HL-60 (cell line): Measurements from ENCODE around the gene XXYLT1.

Experiments used
- DNase-seq, 2 experiments: peaks; one replicate each; pipeline ENCODE4 v3.0.0-alpha.2; 2010 to 2020; ENCODE audit warnings: low read depth in 1 of 2, low spot score in 1 of 2
- H3K27ac ChIP-seq: fragments of 250-450 bp; sonication (Bioruptor Pico); replicated peaks from 2 replicates; pipeline ENCODE4 v1.5.1; 2020; ENCODE audit warnings: mild to moderate bottlenecking, moderate library complexity
- H3K27me3 ChIP-seq: fragments of 250-450 bp; sonication (Bioruptor Pico); 2 replicates; pipeline ENCODE4 v1.5.1; 2021; ENCODE audit warnings: mild to moderate bottlenecking, moderate library complexity; ENCODE audit not compliant: insufficient read depth, poor library complexity, severe bottlenecking
- H3K4me3 ChIP-seq: replicated peaks from 2 replicates; pipeline ENCODE4 v1.5.1; 2011; ENCODE audit warnings: mild to moderate bottlenecking, control low read depth, low read length; ENCODE audit not compliant: insufficient read depth
- GABPA ChIP-seq: IDR thresholded peaks from 2 replicates; pipeline ENCODE4 v1.6.1; 2012; ENCODE audit warnings: low read depth
- POLR2AphosphoS5 ChIP-seq: IDR thresholded peaks from 2 replicates; pipeline ENCODE4 v1.6.1; 2012; ENCODE audit warnings: low read depth
- SPI1 ChIP-seq: IDR thresholded peaks from 2 replicates; pipeline ENCODE4 v1.6.1; 2012; ENCODE audit warnings: low read depth, mild to moderate bottlenecking, borderline replicate concordance
- TF ChIP-seq, protein P1 (sequence below): IDR thresholded peaks from one replicate; pipeline ENCODE4 v1.5.1; 2011; ENCODE audit warnings: low read length, control low read depth, inconsistent platforms; ENCODE audit not compliant: insufficient read depth
- TF ChIP-seq, protein P2 (sequence below): IDR thresholded peaks from 2 replicates; pipeline ENCODE4 v1.6.1; 2012; ENCODE audit warnings: low read depth; ENCODE audit not compliant: insufficient replicate concordance

The XXYLT1 gene

DNA sequence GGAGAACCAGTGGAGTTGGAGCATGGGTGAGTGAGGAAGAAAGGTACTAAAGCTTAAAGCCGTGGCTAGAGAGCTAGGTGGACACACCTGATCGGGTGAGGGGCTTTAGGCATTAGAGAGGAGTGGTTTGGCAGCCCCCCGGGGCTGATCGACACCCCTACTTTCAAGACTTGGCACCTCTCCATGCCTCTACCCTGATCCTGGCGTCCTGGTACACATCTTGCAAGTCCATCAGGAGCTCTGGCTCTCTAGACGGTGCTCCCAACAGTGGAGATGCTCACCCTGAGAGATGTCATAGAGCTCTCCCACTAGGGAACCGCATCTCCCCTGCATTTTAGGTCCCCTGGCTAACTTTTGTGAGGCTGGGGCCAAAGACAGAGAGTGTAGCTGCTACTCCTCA, 98.1 kb downstream of the XXYLT1 start:
- Histone ChIP-seq H3K4me3 (no peak overlapping the region), H3K27me3 (no peaks in the 10 kb centered on the region), H3K27ac (no peak overlapping the region)
- no peak for TF ChIP-seq POLR2AphosphoS5
- TF ChIP-seq GABPA = no peak
- TF ChIP-seq, protein P1, sequence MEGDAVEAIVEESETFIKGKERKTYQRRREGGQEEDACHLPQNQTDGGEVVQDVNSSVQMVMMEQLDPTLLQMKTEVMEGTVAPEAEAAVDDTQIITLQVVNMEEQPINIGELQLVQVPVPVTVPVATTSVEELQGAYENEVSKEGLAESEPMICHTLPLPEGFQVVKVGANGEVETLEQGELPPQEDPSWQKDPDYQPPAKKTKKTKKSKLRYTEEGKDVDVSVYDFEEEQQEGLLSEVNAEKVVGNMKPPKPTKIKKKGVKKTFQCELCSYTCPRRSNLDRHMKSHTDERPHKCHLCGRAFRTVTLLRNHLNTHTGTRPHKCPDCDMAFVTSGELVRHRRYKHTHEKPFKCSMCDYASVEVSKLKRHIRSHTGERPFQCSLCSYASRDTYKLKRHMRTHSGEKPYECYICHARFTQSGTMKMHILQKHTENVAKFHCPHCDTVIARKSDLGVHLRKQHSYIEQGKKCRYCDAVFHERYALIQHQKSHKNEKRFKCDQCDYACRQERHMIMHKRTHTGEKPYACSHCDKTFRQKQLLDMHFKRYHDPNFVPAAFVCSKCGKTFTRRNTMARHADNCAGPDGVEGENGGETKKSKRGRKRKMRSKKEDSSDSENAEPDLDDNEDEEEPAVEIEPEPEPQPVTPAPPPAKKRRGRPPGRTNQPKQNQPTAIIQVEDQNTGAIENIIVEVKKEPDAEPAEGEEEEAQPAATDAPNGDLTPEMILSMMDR = no peak
- TF ChIP-seq, protein P2, sequence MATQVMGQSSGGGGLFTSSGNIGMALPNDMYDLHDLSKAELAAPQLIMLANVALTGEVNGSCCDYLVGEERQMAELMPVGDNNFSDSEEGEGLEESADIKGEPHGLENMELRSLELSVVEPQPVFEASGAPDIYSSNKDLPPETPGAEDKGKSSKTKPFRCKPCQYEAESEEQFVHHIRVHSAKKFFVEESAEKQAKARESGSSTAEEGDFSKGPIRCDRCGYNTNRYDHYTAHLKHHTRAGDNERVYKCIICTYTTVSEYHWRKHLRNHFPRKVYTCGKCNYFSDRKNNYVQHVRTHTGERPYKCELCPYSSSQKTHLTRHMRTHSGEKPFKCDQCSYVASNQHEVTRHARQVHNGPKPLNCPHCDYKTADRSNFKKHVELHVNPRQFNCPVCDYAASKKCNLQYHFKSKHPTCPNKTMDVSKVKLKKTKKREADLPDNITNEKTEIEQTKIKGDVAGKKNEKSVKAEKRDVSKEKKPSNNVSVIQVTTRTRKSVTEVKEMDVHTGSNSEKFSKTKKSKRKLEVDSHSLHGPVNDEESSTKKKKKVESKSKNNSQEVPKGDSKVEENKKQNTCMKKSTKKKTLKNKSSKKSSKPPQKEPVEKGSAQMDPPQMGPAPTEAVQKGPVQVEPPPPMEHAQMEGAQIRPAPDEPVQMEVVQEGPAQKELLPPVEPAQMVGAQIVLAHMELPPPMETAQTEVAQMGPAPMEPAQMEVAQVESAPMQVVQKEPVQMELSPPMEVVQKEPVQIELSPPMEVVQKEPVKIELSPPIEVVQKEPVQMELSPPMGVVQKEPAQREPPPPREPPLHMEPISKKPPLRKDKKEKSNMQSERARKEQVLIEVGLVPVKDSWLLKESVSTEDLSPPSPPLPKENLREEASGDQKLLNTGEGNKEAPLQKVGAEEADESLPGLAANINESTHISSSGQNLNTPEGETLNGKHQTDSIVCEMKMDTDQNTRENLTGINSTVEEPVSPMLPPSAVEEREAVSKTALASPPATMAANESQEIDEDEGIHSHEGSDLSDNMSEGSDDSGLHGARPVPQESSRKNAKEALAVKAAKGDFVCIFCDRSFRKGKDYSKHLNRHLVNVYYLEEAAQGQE = no peak
- TF ChIP-seq SPI1 = no peak
- DNase-seq = no peak

DNA sequence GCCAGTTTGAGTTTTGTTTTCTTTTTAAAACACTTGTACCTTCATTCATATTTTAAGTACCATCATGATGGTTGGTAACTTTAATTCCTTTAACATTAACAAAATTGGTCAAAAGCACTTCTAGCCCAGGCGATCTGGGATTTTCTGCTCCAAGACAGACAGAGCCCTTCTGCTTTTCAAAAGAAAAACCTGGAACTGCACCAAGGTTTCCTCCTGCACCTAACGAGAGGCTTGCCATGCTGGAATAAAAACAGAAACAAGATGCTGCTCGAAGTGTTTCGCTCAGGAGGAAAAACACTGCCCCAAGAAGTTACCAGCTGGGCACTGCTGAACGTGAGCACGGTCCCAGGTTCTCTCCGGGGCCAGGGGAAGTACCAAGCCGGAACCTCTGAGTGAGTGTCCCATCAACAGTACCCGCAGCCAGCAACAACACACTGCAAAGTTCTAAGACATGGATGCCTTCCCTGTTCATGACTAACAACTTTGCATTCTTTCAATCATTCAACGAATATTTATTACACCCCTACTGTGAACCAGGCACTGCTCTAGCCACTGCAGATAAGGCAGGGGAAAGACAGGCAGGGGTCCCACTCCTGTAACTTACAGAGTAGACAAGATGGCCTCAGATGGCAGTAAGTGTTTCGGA, 98.8 kb downstream of the XXYLT1 start:
- Histone ChIP-seq H3K27ac (no peak overlapping the region), H3K27me3 (no peaks in the 10 kb centered on the region), H3K4me3 (no peak overlapping the region)
- TF ChIP-seq, protein P1 = no peak
- TF ChIP-seq, protein P2 = no peak
- TF ChIP-seq POLR2AphosphoS5 (no peak), SPI1 (no peak)
- DNase-seq = no peak

DNA sequence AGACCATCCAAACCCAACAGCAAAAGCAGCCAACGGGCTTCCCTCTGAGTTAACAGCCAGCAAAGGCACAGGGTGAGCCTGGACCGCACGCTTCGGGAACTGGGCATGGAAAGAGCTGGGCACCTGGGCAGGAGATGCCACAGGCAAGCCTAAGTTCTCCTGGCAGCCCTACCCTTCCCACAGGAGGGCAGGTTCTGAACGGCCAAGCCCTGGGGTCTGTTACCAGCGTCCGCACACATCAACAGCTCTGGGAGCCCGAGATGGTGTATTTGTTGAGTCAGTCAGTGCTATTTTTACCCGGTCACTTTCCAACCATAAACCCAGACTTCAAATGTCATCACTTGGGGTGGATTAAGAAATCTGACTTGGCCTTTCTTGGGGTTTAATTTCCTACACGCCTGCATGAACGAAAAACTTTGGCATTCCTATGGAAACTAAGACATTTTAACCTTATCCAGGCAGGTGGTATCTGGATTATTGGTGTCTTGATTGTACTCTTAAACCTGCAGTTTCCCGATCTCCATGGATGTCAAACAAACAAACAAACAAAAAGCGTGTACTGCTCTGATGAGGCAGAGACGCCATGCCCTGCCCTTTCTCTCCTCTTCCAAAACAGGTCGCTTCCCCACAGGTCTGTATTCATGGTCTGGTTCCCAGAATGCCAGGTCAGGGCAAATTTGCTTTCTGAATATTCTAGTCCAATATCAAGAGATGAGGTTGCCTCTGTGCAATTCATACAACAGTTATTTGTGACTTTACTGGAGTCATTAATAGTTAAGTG, 99.7 kb downstream of the XXYLT1 start:
- no peaks in the 10 kb centered on the region for H3K27me3 ChIP-seq
- no peak overlapping the region for H3K27ac ChIP-seq
- TF ChIP-seq GABPA (no peak), POLR2AphosphoS5 (no peak), SPI1 (no peak)
- TF ChIP-seq, protein P1 = no peak
- TF ChIP-seq, protein P2 = no peak
- H3K4me3 ChIP-seq = no peak overlapping the region
- DNase-seq = no peak
